OCI-M1 (cell line): ENCODE data around the gene MACF1.
"Not testable (repeated sequence)": the region's sequence is repeated elsewhere in the genome, so short reads cannot be mapped to it uniquely, and the experiment has no call there.

Experiments used
- DNase-seq: peaks from one replicate; lab custom pipeline; 2025; lab: John Stamatoyannopoulos, UW

Gene MACF1

GRCh38 chr1:39416609-39417008 is 212.1 kb downstream of the MACF1 start:
- DNase-seq: no peak

DNA sequence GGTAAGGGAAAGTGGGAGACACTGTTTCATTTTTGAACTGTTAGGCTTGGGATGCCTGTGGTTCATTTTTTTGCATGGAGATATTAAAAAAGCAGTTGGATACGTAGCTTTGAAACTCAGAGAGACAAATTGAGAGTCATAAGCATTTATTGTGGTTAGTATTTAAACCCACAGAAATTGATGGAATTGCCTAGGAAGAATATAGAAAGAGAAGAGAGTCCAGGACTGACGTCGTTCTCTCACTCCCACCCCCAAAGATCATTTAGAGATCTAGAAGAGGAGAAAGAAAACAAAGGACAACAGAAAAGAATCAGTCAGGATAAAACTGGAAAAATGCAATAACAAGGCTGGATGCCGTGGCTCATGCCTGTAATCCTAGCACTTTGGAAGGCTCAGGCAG is 213.7 kb downstream of the MACF1 start:
- no peak for DNase-seq

- DNase-seq: no peak
Observed at GRCh38 chr1:39420493-39420892, 216.0 kb downstream of the MACF1 start.

GRCh38 chr1:39422614-39423013 is 218.1 kb downstream of the MACF1 start:
- DNase-seq: no peak

DNA sequence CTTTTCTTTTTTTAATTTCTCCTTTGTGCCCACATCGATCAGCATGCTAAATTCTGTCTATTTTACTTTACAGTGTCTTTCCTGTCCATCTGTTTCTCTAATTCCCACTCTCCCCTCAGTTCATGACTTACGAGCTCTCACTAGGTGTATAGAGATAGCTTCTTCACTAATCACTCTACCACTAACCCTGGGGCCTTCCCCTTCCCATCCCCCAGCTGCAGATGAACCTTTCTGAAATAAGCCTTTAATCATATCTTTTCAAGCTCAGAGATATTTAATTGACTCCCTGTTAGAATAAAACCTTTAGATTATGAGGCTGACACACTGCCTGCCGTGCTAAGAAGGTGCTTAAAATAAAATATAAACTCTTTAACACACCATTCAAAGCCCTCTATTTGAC is 220.7 kb downstream of the MACF1 start:
- DNase-seq: no peak

DNA sequence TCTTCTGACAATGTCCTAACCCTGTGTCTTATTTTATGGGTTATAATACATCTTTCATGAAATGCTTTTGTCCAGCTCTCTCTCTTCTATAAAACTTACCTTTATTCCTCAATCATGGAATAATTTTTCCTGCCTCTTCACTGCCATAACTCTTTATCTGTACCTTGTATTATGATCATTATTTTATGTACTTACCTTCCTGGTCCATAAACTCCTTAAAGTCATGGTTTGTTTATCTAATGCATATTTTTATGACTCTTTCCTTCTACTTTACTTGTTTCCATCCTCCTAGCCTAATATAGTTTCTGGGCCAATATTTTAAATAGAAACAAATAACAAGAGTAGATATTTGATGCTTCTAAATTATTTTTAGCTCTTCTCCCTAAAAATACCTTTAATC is 221.1 kb downstream of the MACF1 start:
- DNase-seq: no peak

GRCh38 chr1:39426346-39426745 is 221.9 kb downstream of the MACF1 start:
- no peak for DNase-seq

GRCh38 chr1:39427374-39427773 is 222.9 kb downstream of the MACF1 start:
- no peak for DNase-seq

- DNase-seq: no peak
Observed at GRCh38 chr1:39427912-39428311, 223.4 kb downstream of the MACF1 start.

- DNase-seq: no peak
Observed at GRCh38 chr1:39431927-39432326, 227.4 kb downstream of the MACF1 start.

- no peak for DNase-seq
Observed at GRCh38 chr1:39434797-39435395, 230.4 kb downstream of the MACF1 start.

- no peak for DNase-seq
Observed at GRCh38 chr1:39435597-39435996, 231.1 kb downstream of the MACF1 start.

DNA sequence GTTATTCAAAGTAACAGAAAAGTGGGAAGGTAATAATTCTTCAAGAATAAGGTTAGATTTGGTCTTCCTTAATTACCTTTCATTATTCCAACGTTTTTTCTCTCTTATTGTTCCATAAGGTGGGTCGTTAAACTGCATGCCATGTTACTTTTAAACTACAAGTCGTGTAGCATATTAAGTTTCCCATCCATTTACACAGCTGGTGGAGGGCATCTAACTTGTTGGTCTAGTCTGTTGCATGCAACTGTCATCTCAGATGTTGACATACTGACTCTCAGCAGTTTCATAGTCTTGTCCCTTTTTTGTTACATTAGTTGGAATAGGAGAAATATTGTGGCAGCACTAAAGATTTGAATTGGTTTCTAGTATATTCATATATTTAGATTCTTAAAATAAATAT is 232.3 kb downstream of the MACF1 start:
- no peak for DNase-seq

- no peak for DNase-seq
Observed at GRCh38 chr1:39438042-39438441, 233.5 kb downstream of the MACF1 start.

GRCh38 chr1:39440856-39441255 is 236.4 kb downstream of the MACF1 start:
- no peak for DNase-seq

DNA sequence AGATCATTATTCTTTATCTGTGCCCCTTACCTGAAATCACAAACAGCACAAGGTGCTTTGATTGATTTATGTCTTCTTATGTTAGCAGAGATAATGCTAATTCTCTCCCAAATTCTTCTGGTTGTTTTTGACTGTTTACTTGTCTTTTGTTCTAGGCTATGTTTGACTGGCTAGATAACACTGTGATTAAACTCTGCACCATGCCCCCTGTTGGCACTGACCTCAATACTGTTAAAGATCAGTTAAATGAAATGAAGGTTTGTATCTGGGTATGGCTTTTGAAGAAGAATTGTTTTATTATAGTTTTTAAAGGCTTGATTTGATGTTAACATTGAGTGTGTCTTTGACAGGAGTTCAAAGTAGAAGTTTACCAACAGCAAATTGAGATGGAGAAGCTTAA is 237.3 kb downstream of the MACF1 start:
- DNase-seq: no peak

DNA sequence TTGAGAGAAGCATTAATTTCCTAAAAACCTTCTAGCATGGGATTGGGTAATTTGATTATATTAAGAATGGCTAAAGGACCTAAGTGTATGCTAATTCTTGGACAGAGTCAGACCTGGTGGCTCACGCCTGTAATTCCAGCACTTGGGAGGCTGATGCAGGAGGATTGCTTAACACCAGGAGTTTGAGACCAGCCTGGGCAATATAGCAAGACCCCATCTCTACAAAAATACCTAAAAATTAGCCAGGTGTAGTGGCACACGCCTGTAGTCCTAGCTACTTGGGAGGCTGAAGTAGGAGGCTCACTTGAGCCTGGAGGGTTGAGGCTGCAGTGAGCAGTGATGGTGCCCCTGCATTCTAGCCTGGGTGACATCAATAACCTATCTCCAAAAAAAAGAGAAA is 241.1 kb downstream of the MACF1 start:
- DNase-seq: no peak

DNA sequence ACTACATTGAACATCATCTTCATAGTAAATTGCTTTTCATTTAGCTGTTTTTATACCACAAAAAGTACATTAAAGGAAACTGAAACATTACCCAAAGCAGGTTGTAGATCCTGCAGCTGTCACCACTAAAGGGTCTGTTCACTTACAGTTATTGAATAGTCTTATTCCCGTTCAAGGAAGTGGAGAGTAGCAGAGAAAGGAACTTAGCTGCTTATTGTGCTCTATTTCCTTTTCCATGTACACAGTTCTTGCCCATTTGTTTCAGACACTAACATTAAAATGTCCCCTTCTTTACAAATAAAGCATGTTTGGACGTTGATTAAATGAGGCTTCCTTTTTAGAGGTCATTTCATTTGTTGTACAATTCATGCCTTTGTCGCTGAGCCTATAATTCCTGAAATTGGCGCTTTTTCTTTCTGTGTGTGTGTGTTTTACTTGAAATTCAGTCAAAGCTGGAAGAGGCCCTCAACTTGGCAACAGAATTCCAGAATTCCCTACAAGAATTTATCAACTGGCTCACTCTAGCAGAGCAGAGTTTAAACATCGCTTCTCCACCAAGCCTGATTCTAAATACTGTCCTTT is 242.6 kb downstream of the MACF1 start:
- no peak for DNase-seq

GRCh38 chr1:39450041-39450440 is 245.5 kb downstream of the MACF1 start:
- not testable (repeated sequence) for DNase-seq

- no peak for DNase-seq
Observed at GRCh38 chr1:39450956-39451606, 246.6 kb downstream of the MACF1 start.

GRCh38 chr1:39452081-39452480 is 247.6 kb downstream of the MACF1 start:
- DNase-seq: no peak

GRCh38 chr1:39452540-39452939 is 248.0 kb downstream of the MACF1 start:
- DNase-seq: no peak

- no peak for DNase-seq
Observed at GRCh38 chr1:39453603-39454002, 249.1 kb downstream of the MACF1 start.

- no peak for DNase-seq
Observed at GRCh38 chr1:39458991-39459390, 254.5 kb downstream of the MACF1 start.
